NCI-H446 treated with DMSO at 0.1 percent for 48 hours (cell line): ENCODE data around the gene NDUFV1.
"Not testable (repeated sequence)": the region's sequence is repeated elsewhere in the genome, so short reads cannot be mapped to it uniquely, and the experiment has no call there.

Source experiments
- DNase-seq: peaks from one replicate; lab custom pipeline; 2025; lab: John Stamatoyannopoulos, UW

The NDUFV1 gene

DNA sequence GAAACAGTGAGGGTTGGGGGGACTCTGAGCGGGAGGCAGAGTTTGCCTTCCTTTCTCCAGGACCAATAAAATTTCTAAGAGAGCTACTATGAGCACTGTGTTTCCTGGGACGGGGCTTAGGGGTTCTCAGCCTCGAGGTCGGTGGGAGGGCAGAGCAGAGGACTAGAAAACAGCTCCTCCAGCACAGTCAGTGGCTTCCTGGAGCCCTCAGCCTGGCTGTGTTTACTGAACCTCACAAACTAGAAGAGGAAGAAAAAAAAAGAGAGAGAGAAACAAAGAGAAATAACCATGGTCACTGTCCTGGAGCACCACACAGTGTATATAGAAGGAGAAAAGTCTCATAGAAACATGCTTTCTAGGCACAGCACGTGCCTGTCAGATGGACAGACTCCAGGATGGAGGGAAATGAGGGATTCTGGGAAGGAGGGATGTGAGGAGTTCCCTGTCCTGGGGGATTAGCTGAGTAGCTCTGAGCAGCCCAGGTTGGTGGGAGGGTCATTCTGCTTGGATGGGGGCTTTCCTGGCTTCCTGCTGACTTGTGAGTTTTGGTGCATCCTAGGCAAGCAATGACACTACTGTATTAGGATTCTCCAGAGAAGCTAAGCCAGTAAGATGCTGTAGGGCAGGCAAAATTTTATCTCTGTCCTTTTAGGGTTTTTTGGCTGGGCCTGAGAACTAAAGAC, 20.0 kb upstream of the NDUFV1 start:
- DNase-seq = no peak

DNA sequence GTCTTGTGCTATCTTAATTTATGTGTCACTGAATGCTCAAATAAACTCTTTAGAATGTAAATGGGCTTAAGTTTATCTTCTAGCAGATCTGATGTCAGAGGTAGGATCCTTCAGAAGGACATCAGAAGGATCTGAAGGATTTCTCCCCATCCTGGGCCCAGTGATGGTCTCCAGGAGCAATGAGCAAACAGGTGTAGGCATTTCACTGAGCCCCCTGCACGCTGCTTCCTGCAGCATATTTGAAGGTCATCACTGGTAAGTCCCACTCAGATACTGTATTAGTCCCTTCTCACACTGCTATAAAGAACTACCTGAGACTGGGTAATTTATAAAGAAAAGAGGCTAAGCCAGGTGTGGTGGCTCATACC, 18.6 kb upstream of the NDUFV1 start:
- no peak for DNase-seq

DNA sequence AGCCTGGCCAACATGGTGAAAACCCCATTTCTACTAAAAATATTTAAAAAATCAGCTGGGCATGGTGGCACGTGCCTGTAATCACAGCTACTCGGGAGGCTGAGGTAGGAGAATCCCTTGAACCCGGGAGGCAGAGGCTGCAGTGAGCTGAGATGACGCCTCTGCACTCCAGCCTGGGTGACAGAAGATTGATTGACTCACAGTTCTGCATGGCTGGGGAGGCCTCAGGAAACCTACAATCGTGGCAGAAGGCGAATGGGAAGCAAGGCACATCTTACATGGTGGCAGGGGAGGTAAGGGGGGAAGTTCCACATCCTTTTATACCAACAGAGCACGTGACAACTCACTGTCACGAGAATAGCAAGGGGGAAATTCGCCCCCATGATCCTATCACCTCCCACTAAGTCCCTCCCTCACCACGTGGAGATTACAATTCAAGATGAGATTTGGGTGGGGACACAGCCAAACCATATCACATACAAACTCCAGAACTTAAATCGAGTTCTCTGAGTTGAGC, 17.8 kb upstream of the NDUFV1 start:
- DNase-seq = not testable (repeated sequence)

GRCh38 chr11:67592880-67593564, 13.7 kb upstream of the NDUFV1 start:
- no peak for DNase-seq

DNA sequence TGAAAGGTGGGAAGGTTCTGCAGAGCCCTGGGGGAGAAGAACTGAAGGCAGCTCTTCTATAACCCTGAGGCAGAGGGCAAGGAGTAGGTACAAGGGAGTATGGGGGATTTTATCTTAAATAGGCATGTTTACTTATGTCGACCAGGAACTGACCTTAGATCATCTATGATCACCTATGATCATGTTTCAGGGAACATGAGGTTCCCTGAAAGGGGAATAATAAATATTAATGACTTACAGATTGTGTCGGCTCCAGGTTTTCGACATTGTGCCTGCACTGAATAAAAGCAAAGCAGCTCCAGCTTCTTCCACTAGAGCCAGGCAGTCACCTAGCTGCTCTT, 13.2 kb upstream of the NDUFV1 start:
- DNase-seq = no peak

GRCh38 chr11:67594480-67594879, 12.3 kb upstream of the NDUFV1 start:
- DNase-seq = no peak

GRCh38 chr11:67596753-67597300, 9.9 kb upstream of the NDUFV1 start:
- no peak for DNase-seq

GRCh38 chr11:67597458-67597857, 9.3 kb upstream of the NDUFV1 start:
- DNase-seq = not testable (repeated sequence)

GRCh38 chr11:67597963-67598362, 8.8 kb upstream of the NDUFV1 start:
- DNase-seq = not testable (repeated sequence)

DNA sequence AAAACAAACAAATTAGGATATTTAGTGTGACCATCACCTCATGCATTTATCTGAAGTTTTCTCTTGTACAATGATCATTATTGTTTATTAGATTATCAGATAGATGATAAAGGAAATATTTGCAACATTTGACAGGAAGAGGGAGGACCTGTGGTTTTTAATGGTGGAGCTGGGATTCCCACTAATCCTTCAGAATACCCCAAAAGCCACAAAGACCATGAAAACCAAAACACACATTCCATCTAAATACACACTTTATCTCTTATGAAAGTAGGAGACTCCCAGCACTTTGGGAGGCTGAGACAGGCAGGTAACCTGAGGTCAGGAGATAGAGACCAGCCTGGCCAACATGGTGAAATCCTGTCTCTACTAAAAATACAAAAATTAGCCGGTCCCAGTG, 7.6 kb upstream of the NDUFV1 start:
- DNase-seq = no peak

DNA sequence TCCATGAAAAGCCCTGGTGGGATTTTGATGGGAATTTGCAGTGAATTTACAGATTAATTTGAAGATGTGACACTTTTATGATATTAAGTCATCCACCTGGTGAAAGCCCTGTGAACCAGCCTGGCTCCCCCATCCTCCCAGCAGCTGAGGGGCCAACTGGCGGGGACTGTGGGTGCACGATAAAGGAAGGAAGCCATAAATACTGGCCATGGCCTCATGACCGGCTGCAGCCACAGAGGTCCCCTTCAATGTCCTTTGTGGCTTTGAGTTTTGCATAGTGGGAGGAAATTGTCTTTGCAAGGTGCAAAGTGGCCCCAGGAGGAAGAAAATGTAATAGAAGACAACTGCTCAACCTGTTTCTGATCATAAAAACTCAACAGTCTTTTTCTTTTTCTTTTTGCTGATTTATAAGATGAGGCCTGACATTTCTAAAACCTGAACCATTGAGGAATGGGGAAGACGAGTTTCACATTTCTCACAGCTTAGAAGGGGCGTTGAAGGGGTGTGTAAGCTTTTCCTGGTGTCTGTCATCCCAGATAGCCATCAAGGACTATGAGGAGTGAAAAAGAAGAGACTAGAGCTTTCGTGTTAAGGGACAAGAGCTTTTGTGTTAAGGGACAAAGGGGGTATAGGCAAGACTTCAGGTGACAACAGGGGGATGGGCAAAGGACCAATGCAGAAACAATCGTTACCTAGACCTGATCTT, 6.3 kb upstream of the NDUFV1 start:
- DNase-seq = no peak

GRCh38 chr11:67601098-67601497, 5.6 kb upstream of the NDUFV1 start:
- no peak for DNase-seq

GRCh38 chr11:67604119-67604518, 2.6 kb upstream of the NDUFV1 start:
- DNase-seq = not testable (repeated sequence)

DNA sequence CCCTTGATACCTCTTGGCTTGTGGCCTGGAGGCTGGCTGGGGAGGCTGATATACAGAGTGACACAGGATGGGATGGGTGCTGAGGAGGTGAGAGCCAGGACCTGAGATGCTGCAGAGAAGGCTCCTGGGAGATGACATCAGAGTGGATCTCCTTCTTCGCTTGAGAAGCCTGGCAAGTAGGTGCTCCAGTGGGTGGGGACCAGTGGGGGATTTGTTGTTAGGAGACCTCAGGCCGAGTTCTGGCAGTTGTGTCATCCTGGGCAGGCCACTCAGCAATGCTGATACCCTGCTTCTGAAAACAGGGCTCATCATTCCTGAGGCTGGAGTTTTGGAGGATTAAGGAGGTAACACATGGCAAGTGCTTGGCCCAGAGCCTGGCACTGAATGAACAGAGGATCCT, 1.9 kb upstream of the NDUFV1 start:
- DNase-seq = no peak

DNA sequence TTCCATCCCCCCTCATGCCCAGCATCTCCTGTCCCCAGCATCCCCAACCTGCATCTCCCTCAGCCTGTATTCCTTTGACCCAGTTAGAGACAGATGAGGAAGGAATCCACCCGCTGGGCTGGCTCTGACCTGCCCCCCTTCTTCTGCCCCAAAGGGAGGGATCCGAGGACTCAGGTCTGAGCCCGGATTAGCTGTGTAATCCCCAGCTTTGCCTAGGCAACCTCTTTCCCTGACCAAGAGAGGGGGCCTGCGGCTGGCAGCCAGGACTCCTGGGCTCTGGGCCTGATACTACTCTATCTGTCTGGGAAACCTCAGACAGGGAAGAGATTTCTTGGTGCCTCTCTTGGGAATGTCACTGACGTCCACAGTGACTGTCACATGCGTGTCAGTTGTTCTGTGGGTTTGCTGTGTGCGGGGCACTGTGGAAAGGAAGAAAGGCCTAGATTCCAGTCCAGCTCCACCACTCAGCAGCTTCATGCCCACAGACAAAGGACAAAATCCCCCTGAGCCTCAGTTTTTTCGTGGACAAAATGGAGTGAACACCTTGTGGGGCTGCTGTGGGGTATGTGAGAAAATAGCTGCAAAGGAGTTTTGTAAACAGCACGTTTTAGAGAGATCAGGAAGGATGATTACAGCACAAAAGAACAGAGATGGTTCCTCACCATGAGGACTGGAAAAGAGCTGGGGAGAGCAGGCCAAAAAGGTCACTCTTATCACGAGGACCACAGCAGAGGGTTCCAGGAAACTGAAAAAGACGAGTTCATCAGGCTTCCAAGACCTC, 1.3 kb upstream of the NDUFV1 start:
- no peak for DNase-seq

DNA sequence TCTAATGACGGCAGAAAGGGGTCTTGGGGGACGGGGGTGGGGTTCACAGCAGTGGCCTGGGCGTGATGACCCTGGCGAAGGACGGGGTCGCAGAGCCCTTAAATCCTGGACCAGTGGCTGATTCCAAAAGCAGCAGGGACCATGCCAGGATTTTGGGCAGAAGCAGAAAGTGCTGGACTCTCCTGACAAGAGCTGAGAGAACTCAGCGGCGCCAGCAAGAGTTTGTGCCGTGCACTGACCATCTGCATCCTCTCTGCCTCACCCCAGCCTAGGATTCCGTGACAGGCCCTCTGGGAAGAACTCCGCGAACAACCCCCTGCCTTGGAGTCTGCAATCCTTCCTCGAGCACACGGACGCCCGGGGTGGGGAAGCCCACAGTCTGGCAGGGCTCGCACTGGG, 644 bp upstream of the NDUFV1 start:
- DNase-seq = no peak

GRCh38 chr11:67607507-67607906, 771 bp downstream of the NDUFV1 start:
- no peak for DNase-seq

DNA sequence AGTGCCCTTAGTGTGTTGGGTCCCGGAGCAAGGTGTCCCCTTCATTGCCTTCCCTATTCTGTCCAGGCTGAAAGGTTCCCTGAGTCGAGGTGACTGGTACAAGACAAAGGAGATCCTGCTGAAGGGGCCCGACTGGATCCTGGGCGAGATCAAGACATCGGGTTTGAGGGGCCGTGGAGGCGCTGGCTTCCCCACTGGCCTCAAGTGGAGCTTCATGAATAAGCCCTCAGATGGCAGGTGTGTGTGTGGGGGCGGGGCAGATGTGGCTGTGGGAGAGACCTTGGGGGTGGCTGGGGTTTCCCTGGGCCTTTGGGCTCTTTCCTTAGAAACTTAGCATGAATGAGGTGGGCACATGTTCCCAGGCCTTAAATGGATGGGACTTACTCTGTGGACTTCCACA, 1.8 kb downstream of the NDUFV1 start:
- DNase-seq = no peak

DNA sequence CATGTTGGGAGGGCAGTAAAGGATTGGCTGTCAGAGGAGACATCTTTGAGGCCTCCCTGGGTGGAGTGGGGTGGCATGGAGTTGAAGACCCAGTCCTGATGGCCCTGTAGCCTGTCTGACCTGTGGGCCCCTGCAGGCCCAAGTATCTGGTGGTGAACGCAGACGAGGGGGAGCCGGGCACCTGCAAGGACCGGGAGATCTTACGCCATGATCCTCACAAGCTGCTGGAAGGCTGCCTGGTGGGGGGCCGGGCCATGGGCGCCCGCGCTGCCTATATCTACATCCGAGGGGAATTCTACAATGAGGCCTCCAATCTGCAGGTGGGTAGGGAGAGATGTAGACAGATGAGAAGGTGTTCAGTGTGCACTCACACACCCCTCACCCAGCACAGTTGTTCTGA, 2.6 kb downstream of the NDUFV1 start:
- DNase-seq = no peak

- no peak for DNase-seq
Observed at GRCh38 chr11:67610302-67610868, 3.6 kb downstream of the NDUFV1 start.

DNA sequence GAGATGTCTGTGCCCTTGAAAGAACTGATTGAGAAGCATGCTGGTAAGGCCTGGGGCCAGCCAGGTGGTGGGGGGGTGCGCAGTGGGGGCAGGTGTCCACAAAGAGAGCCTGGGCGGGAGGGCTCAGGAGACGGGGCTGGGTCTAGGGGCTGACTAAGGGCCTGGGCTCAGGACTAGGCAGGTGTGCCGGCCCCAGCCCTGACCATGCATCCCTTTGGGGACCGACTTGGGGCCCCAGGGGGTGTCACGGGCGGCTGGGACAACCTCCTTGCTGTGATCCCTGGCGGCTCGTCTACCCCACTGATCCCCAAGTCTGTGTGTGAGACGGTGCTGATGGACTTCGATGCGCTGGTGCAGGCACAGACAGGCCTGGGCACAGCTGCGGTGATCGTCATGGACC, 4.4 kb downstream of the NDUFV1 start:
- no peak for DNase-seq
